Measurements from ENCODE around the gene ADPRH.
"Not testable (repeated sequence)": the region's sequence is repeated elsewhere in the genome, so short reads cannot be mapped to it uniquely, and the experiment has no call there.

The ADPRH gene
- 36.1 to 74.0 (median 59.0) reads per million in 18 experiments for total RNA-seq

- DNase-seq: peak; percentile 73 to 80
Observed at GRCh38 chr3:119579366-119580066, at the start of gene ADPRH. Gene ADPRH, plus strand, starts transcription at chr3:119579492. Its CDS starts 2,678 bp downstream, at chr3:119582170.

- DNase-seq: no peak
Observed at GRCh38 chr3:119529883-119530282, 49.4 kb upstream of the ADPRH start.

- DNase-seq: no peak
Observed at GRCh38 chr3:119530456-119530855, 48.8 kb upstream of the ADPRH start.

GRCh38 chr3:119531151-119531550 is 48.1 kb upstream of the ADPRH start:
- DNase-seq: no peak

- DNase-seq: no peak
Observed at GRCh38 chr3:119534296-119534695, 45.0 kb upstream of the ADPRH start.

GRCh38 chr3:119536757-119537156 is 42.5 kb upstream of the ADPRH start:
- no peak for DNase-seq

- DNase-seq: no peak
Observed at GRCh38 chr3:119538772-119539171, 40.5 kb upstream of the ADPRH start.

- no peak for DNase-seq
Observed at GRCh38 chr3:119541547-119541946, 37.7 kb upstream of the ADPRH start.

- no peak for DNase-seq
Observed at GRCh38 chr3:119542168-119542767, 37.0 kb upstream of the ADPRH start.

GRCh38 chr3:119543147-119543546 is 36.1 kb upstream of the ADPRH start:
- no peak for DNase-seq

GRCh38 chr3:119547227-119547626 is 32.1 kb upstream of the ADPRH start:
- DNase-seq: peak in 1 of 2 donors; percentile 45

- no peak for DNase-seq
Observed at GRCh38 chr3:119548341-119548740, 31.0 kb upstream of the ADPRH start.

- no peak for DNase-seq
Observed at GRCh38 chr3:119550192-119550910, 28.9 kb upstream of the ADPRH start.

GRCh38 chr3:119551598-119551997 is 27.7 kb upstream of the ADPRH start:
- no peak for DNase-seq

- not testable (repeated sequence) for DNase-seq
Observed at GRCh38 chr3:119552928-119553327, 26.4 kb upstream of the ADPRH start.

GRCh38 chr3:119553823-119554415 is 25.4 kb upstream of the ADPRH start:
- DNase-seq: no peak

- peak; percentile 72 to 75 for DNase-seq
Observed at GRCh38 chr3:119555309-119555735, 24.0 kb upstream of the ADPRH start.

- DNase-seq: no peak
Observed at GRCh38 chr3:119555929-119556328, 23.4 kb upstream of the ADPRH start.

- no peak for DNase-seq
Observed at GRCh38 chr3:119557192-119557876, 22.0 kb upstream of the ADPRH start.

GRCh38 chr3:119557877-119558269 is 21.4 kb upstream of the ADPRH start:
- DNase-seq: no peak

- DNase-seq: no peak
Observed at GRCh38 chr3:119558626-119559317, 20.5 kb upstream of the ADPRH start.

- DNase-seq: peak; percentile 79 to 87
Observed at GRCh38 chr3:119559441-119559963, 19.8 kb upstream of the ADPRH start, which contains the start of gene CD80. Gene CD80, minus strand, starts transcription at chr3:119559614. Its CDS starts 1,886 bp downstream, at chr3:119557728.

Measured in inflammatory macrophage (primary cell).